Fibroblast of skin of right quadriceps (primary cell): ENCODE data around the gene MVK.

Experiments used
- DNase-seq: peaks from one replicate; pipeline ENCODE4 v3.0.0-alpha.2; 2013

The MVK gene

GRCh38 chr12:109612003-109612402, 38.4 kb downstream of the MVK start:
- no peak for DNase-seq

GRCh38 chr12:109612975-109613502, 39.4 kb downstream of the MVK start:
- peak; percentile 10 for DNase-seq

GRCh38 chr12:109613649-109614455, 40.3 kb downstream of the MVK start:
- DNase-seq = no peak

GRCh38 chr12:109615556-109616229, 42.1 kb downstream of the MVK start:
- no peak for DNase-seq

- no peak for DNase-seq
Observed at GRCh38 chr12:109617491-109617890, 43.9 kb downstream of the MVK start.

GRCh38 chr12:109618082-109618481, 44.5 kb downstream of the MVK start:
- DNase-seq = no peak

GRCh38 chr12:109619002-109619604, 45.5 kb downstream of the MVK start:
- no peak for DNase-seq

- DNase-seq = peak; percentile 33
Observed at GRCh38 chr12:109621211-109621694, 47.7 kb downstream of the MVK start.

GRCh38 chr12:109621901-109622364, 48.3 kb downstream of the MVK start:
- DNase-seq = no peak

GRCh38 chr12:109624467-109624866, 50.9 kb downstream of the MVK start:
- no peak for DNase-seq

GRCh38 chr12:109625131-109625559, 51.6 kb downstream of the MVK start:
- DNase-seq = no peak

- DNase-seq = no peak
Observed at GRCh38 chr12:109625749-109626377, 52.3 kb downstream of the MVK start.

GRCh38 chr12:109626378-109627115, 53.0 kb downstream of the MVK start:
- no peak for DNase-seq

GRCh38 chr12:109627633-109628032, 54.0 kb downstream of the MVK start:
- no peak for DNase-seq

- no peak for DNase-seq
Observed at GRCh38 chr12:109630107-109630506, 56.5 kb downstream of the MVK start.

- no peak for DNase-seq
Observed at GRCh38 chr12:109630815-109631214, 57.2 kb downstream of the MVK start.

GRCh38 chr12:109631302-109631701, 57.7 kb downstream of the MVK start:
- DNase-seq = no peak

- no peak for DNase-seq
Observed at GRCh38 chr12:109631751-109632150, 58.2 kb downstream of the MVK start.

GRCh38 chr12:109632342-109632741, 58.7 kb downstream of the MVK start:
- no peak for DNase-seq

- DNase-seq = no peak
Observed at GRCh38 chr12:109635717-109636116, 62.1 kb downstream of the MVK start.

- no peak for DNase-seq
Observed at GRCh38 chr12:109637348-109637747, 63.8 kb downstream of the MVK start.

GRCh38 chr12:109637996-109638395, 64.4 kb downstream of the MVK start:
- no peak for DNase-seq
